Measurements from ENCODE around the gene POU3F3.

The POU3F3 gene

DNA sequence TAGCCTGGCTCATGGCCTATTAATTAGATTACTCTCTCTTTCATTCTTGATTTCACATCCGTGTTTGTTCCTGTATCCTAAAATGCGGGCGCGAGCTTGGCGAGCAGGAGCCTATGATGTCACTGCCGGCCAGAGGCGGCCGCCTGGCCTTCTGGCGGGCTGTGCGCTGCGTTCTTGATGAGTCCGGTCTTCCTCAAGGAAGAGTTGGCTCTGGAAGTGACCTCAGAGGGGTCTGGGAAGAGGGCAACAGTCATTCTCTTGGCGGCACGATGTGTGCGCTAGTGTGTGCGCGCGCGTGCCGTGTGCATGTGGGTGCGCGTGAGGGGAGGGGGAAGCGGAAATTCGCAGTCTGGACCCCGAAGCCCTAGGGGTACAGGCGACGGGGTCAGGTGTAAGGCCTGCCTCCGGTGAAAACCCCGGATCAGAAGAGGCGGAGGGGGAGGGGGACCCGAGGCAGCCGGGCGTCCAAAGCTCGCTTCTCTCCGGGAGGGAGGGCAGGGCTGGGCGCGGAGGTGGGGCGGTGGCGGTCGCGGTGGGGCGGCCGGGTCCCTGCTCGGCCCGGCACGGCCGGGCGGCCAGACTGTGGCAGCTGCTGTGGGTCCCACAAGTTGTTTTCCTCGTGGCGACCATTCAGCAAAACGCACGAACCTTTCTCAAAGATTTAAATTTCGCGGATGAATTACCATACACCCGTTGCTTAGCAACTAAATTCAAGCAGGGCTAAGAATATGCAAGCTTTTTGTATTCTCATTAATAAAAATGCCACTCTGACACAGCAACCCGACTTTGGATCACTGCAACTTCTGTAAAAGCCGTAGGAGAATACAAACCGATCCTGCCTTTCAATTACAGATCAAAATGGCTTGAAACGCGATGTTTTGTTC, 8.4 kb downstream of the POU3F3 start:
- DNase-seq: no peak

DNA sequence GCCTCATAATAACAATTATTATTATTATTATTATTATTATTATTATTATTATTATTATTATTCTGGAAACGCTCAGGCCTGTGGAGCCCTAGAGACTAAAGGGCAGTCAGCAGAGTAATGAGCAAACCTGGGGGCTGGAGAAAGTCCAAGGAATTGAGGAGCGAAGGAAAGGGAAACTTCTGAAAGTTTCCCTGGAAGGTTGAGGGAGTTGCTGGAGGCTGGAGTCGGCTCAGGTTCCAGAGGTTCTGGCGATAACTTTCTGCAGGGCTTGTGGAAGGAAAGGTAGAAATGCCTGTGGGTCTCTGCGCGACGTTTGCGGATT, 9.2 kb downstream of the POU3F3 start:
- DNase-seq: no peak

DNA sequence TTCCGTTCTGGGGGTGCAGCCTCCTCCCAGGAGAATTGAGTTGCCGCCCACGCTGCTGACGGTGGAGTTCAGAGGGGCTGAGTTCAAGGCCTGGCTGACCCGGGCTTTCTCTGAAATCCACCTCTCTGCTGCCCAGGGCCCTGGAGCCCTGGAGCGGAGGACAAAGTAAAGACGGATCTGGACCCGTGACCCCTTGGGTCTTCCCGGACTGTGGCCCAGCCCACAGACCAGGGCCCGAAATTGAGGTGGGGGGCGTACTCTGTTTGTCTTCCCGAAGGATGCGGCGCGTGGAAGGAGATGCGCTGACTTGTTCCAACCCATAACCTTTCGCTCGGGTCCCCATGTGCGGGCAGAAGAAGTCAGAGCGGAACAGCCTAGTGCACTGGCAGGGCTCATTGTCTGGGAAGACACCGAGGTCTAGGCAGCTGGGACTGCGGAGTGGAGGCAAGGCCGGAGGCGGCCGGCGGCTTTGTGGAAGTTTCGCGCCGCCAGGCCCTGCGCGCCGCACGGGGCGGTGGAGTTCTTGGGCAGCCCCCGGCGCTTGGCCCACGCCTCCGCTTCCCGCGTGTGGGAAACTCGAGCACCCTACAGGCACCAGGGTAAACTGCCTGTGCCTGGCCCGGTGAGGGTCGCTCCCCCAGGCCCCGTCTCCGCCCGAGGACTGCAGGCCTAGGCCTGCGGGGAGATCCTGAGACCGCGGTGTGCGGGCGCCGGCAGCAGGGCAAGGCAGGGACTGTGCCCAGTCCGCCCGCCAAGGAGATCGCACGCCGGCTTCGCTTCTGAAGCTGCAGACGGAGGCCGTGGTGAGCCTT, 9.8 kb downstream of the POU3F3 start:
- DNase-seq: no peak

DNA sequence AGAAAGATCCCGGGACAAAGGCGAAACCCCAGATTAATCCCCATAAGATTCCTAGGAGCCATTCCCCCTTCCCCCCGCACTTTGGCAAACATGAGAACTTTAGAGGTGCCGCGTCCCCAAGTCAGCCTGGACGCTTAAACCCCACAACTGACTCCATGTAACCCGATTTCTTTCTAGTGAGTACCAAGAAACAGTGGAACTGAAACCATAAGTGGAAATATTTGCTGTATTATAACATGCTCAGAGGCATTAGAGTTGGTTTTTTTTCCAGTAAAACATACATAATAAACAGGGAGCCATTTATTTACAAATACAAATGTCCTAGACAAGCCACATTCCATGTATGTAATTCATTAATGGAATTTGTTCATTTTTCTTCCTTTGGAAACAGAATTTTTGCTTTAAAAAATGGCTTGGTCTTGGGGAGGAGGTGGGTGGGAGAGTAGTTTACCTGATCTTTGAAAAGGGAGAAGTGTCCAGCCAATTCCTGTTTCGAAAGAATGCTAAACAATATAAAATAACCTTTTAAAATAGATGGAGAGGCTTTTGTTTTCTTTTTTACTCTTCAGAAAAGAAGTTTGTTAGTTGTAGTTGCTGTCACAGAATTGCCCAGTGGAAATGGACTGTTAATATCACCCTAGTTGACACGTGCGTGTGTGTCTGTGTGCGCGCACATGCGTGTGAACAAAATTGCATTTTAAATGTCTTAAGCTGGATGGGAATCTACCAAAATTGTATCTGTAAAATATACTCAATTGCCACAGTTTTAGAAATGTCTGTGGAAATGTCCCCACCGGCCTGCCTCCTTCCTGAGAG, 10.6 kb downstream of the POU3F3 start:
- no peak for DNase-seq

DNA sequence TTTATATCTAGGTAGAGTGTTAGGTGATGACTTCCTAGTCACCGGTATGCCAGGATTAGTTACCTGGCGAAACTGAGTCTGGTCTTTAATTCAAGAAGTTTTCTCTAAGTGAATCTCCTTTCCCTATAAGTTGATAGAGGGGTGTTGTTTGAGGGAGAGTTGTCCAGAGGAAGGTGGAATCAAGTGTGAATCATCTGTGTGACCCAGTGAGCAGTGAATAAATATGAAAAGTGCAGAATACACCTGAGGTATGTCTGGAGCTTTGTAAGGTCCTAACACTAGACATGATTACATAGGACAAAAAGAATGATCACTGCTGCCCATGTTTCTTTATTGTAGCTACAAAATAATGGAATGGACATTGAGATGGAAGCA, 11.2 kb downstream of the POU3F3 start:
- no peak for DNase-seq

DNA sequence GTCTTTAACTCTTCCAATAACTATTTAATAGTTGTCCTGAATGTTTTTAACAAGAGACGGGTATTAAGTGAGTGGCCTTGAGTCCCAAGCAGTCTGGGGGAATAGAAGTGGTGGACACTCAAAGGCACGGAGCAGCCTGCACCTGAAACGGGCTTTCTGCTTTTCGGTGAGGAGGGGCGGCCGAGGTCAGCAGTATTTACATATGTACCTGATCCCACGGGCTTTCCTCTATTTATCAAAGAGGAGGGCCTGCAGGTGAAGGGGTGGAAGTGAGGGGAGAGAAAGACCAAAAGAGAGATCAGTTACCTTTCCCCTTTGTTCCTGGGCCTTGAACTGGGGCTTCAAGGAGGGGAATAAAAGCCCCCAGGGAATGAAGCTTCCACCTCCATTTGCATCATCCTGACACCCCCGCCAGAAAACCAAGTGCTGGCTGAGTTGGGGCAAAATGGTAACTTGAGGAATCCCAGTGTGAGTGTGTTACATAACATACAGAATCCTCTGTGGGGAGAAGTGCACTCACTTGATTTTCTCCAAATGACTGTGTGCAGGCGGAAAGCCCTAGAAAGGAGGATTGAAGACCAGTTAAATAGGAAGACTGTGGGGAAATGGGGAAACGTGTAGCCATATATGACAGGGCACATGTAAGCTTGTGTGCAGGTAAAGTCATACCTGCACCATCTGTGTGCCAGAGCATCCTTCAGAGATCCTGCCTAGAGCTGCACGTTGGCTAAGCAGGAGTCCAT, 12.4 kb downstream of the POU3F3 start:
- DNase-seq: no peak

DNA sequence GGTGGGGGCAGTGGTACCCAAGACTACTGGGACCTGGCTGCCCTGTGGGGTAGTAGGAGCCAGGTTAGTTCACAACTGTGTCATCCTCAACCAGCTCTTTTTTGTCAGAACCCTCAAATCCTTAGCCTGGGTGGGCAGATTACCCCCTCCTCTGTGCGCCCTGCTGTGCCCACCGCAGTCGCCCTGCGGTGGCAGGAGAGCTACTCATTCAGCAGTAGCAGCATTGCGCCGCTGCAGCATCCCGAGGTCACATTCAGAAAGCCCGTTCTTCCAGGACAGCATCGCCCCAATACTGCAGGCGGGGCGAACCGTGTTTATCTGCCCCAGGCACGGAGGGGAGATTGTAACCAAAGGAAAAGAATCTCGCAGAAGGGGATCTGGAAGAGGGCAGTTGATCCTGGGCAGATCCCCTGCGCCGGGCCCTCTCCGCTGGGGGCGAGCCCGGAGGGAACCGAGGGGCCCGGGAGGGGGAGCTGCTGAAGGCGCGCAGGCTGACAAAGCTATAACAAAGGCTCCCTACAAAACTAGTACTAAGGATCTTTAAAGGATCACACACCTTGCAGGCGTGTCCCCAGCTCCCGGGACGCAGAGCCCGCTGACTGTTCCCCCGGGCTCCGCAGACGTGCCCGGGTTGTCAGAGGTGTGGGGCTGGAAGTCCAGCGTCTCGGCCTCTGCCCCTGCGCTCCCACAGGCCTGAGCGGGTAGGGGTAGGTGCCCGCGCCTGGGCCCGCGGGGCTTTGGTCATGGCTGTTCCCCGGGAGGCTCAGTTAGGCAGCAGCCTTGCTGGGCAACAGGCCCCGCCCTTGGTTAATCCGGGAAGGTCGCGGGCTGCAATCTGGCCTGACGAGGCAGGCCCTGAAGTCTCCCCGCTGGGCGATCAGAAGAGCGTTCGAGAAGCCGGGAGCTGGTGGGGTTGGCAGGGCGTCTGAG, 13.2 kb downstream of the POU3F3 start:
- no peak for DNase-seq

DNA sequence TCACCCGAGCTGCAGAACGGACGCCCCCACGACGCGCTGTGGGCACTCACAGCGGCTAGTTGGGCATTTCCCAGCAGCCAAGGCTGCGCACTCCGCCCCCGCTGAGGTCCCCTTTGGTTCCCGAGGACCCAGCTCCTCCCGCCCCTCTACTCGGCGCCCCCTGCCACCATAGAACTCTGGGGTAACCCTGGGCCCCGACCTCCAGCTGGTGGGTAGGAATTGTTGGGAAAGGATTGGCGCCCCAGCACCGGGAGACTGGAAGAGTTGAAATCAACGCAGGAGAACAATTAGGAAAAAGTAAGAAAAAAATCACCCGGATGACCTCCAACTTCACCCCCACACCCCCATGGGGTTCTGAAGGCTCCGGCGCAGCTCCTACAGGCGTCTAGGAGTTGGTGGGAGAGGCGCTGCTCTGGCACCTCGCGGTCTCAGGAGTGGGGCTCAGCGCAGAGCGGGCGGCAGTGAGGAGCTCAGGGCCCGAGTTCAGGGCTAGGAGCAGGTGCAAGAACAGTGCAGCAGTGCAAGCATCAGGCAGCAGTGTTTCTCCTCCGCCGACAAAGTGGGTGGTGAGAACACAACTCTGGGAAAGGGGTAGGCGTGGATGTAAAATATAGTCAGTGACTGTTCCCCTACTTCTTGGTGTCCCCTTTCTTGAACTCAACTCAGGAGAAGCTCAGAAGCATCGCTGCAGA, 14.0 kb downstream of the POU3F3 start:
- no peak for DNase-seq

DNA sequence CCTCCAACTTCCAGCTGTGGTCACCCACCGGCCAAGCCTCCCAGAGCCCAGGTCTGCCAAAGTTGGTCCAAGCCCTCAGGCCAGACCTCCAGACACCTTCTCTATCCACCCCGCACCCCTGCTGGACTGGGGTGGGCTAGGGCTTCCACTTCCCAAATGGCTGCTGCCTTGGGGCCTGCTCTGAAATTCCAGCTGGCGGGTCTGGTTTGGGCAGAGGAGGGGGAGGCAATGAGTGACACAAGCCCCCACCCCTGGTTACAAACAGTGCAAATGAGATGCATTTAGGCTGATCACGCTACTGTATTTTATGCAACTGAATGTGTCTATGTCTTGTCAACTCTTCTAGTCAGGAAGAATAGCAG, 14.6 kb downstream of the POU3F3 start:
- no peak for DNase-seq

DNA sequence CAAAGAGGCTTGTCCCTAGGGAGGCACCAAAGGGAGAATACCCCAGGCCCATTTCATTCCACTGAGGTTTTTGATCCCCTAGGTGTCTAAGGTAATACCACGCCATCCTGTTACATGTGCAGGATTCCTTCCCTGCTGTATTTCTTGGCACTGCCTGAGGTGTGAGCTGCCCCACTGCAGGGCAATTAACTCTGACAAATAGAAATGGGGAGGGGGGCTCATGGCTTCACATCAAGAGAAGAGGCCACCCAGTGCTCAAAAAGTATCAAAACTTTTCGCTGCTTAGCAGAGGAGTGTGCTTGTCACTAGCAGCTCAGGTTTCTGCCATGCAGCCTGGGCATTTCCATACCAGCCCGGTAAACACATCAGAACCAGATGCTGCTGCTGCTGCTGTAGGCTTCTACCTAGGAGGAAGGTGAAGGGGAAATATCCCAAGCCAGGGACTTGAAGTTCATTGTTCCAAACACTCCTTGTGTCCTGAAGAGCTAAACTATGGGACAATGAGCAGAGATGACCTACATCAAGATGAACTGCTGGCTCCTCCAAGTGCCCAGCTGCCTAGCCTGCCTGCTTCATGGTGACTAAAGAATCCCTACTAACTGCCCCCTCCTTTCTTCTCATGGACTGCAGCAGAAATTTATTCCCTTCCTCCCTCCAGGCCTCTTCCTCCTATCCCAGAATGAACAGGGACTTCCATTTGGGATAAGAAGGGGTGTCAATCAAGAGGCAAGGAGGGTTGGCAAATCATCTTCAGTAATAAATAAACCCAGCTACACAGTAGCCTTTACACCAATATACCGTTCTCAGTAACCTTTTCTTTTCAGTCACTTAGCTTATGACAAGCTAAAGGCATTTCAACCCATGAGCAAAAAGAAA, 16.4 kb downstream of the POU3F3 start:
- DNase-seq: no peak

DNA sequence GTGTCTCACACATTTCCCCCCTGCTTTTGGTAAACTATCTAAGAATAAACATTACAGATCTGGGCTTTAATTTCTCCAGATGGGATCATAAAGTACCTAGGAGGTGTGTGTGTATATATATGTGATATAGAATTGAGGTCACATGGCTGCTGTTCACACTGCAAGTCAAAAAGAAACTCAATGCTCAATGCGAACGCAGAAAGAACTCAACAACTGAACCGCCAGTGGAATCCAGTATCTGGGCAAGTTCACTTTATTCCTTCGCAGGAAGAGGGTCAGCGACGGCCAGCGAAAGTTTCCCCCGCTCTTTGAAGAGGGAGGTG, 17.7 kb downstream of the POU3F3 start:
- no peak for DNase-seq

DNA sequence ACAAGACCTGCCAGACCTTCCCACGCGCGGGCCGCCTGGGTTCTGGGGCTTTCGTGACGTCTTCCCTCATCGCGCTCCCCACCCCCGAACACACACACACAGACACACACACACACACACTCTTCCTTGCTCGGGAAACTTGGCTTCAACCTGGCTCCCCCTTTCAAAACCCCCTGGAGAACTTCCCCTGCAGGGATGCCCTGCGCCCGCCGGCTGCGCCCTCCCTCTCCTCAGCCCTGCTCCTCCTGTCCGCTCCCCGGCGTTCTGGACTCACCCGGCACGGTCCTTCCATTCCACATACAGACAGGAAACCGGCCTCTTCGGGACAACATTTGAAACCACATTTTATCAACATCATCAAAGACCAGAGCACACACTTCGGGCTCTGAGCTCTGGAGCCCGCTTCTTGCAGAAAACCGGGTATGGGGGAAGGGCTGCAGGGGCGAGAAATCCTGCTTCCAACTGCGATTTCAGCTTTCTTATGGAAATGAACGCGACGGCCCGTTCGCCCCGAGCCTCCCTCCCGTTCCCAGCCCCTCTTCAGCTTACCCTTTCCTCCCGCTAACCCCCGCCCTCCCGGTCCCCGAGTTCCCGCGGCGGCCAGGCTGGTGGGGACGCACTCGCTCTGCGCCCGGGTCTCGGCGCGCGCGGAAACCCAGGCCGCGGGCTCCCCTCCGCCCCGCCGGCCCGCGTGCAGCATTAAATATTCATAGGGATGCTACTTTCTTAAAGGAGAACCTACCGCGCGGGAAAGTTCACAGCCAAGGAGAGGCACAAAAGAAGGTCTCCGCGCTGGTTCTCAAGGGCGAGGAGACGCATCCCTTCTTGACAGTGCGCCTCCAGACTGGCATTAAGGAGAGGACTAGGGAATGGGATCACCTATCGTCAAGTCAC, 18.3 kb downstream of the POU3F3 start:
- no peak for DNase-seq

DNA sequence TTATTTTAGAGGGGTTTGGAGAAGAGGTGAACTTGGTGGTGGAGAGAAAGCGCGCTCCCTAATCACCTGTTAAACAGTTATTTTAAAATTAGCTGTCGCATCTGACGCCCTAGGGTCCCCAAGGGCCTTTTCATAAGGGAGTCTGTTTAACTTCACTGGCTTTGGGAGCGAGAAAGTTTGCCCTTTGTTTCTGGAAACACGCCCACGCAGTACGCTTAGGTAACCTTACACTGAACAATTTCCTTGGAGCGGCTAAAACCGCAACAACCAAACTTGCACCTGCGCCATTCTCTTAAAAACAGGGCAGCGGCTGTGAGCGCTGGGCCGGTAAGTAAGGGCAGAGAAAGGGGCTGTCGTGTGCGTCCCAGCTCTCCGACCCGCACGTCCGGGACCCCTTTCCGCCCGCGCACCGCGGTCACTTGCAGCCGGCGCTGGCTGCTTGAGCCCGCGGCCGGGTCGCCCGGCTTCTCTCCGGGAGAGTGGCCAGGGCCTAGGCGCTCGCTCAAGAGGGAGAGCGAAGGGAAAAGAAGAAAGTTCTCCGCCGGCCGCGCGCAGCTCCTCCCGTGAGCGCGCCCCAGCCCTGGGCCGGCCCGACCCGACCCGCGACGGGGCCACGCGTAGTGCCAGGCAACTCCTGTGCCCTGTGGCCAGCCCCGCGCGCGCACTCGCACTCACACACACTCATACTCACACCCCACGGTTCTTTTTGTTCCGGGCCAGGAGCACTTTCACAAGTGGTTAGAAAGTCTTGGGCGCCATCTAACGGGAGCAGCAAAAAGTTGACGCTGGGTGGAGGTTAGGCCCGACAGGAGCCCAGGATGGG, 19.2 kb downstream of the POU3F3 start:
- DNase-seq: no peak

DNA sequence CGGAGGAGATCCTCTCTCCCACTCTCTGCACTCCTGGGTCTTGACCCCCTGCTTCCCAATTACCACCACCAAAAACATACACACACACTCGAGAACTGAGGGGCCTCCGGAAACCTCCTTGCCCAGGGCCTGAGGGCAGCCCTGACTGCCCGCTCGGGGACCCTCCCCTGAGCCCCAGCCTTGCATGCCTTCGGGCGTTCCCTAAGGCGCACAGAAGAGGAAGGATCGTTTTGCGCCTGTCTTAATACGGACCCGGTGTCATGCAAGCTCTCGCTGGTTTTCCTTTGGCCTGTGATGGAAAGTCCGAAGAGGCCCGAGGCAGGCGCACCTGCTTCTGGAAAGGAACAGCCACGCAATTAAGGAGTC, 19.8 kb downstream of the POU3F3 start:
- DNase-seq: no peak

DNA sequence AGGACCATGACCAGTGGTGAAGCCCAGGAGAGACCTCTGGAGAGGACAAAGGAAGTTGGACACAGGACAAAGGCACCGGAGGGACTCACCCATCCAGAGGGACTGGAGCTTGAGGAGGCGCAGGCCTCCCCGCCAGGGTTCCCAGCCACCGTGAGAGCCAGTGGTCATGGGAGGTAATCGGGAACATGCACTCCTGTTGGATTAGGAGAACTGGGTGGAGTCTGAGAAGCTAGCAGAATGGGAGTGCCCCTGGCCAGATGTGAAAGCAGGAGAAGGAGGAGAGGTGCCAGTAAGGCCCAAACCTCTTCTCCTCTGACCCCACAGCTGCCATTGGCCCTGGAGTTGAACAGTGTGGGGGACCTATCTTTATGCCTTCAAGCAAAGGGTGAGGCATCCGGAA, 20.3 kb downstream of the POU3F3 start:
- no peak for DNase-seq

DNA sequence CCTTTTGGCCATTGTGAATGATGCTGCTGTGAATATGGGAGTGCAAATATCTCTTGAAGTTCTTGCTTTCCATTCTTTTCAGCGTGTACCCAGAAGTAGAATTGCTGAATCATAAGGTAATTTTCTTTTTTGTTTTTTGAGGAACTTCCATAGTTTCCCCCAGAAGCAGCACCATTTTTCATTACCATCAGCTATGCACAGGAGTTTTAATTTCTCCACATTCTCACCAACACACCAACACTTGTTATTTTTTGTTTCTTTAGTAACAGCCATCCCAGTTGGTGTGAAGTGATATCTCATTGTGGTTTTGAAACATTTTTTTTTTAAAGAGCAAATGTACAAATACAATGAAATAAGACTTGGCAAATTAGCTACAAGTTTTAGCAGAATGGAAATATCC, 21.3 kb downstream of the POU3F3 start:
- no peak for DNase-seq

DNA sequence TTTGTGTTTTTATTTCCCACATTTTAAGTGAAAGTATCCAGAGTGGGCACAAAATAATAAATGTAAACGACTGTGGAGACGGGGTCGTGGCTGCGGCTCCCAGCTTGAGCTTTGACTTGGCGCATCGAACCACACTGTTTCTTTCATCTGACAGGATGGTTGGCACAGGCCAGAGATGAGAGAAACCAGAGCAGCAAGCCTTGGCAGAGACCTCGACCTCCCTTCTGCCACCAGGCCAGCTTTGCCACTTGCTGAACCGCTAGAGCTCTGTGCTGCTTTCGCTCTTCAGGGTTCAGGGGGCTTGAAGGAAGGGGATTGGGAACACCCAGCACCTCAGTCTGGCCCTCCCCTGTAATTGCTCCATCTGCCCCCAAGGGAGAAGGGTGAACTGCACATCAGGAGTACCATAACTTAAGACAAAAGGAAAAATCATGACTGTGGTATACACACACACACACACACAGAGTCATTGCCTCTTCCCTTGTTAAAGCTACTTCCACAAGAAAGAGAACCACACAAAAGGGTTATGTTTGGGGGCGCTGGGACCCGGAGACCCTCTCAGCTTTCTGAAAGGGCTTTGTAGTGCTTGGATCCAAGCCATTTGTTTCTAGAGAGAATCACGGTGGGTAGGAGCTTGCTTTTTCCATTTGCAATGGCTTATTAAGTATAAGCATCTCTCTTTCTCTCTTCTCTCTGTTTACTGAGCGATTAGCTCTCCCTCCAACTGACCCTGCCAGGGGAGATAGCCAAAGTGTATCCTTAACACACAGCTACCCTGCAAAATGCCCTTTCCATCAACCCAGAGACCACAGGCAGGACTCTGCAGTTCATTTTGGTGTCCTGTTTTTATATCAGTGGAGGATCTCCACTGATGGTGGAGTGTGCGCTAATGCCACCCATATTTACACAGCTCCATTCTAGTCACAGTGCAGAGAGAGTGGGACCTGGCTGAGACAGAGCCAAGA, 23.0 kb downstream of the POU3F3 start:
- DNase-seq: no peak
